CD14-positive monocyte (primary cell): Measurements from ENCODE around the gene SEMA3C. TPM values are rescaled to one million over a fixed set of nuclear protein-coding genes. Genes with fewer than 3 reads are reported as not detected.

Source experiments
- DNase-seq, 3 donors: peaks; one replicate each; pipeline ENCODE4 v3.0.0-alpha.2; 2011 to 2022
- H2AFZ ChIP-seq: 2 replicates; pipeline ENCODE4 v1.6.0; 2012; ENCODE audit warnings: mild to moderate bottlenecking, low read depth, low read length, inconsistent platforms; ENCODE audit not compliant: insufficient read depth, poor library complexity, severe bottlenecking
- H3K27ac ChIP-seq, 2 donors: 1 replicate in 1 of 2; 2 replicates in 1 of 2; pipeline ENCODE4 v1.5.1; 2012 to 2013; ENCODE audit warnings: low read length in 2 of 2, control low read depth in 1 of 2, inconsistent platforms in 1 of 2, low read depth in 1 of 2, mild to moderate bottlenecking in 1 of 2
- H3K27me3 ChIP-seq, 2 donors: one replicate each; pipeline versions ENCODE4 v1.6.0 to v1.6.1; 2011 to 2013; ENCODE audit warnings: low read length in 2 of 2; ENCODE audit not compliant: control insufficient read depth in 2 of 2, insufficient read depth in 2 of 2
- H3K36me3 ChIP-seq, 2 donors: replicated peaks in 1 of 2; 1 replicate in 1 of 2; 2 replicates in 1 of 2; pipeline versions ENCODE4 v1.5.1 to v1.6.1; 2012 to 2013; ENCODE audit warnings: low read length in 2 of 2, control low read depth in 1 of 2, inconsistent platforms in 1 of 2, mild to moderate bottlenecking in 1 of 2; ENCODE audit not compliant: insufficient read depth in 2 of 2, control insufficient read depth in 1 of 2
- H3K4me1 ChIP-seq, 2 donors: 1 replicate in 1 of 2; 2 replicates in 1 of 2; pipeline versions ENCODE4 v1.5.1 to v1.6.1; 2012 to 2013; ENCODE audit warnings: low read length in 2 of 2, control low read depth in 1 of 2, inconsistent platforms in 1 of 2, mild to moderate bottlenecking in 1 of 2, moderate library complexity in 1 of 2; ENCODE audit not compliant: insufficient read depth in 2 of 2, control insufficient read depth in 1 of 2
- H3K4me2 ChIP-seq: replicated peaks from 2 replicates; pipeline ENCODE3; 2012; ENCODE audit warnings: low read length, moderate library complexity, mild to moderate bottlenecking; ENCODE audit not compliant: poor library complexity, severe bottlenecking; ENCODE audit errors: extremely low read depth
- H3K4me3 ChIP-seq, 3 experiments: fragments of 200-600 bp in 1 of 3; sonication (generic) in 1 of 3; replicated peaks in 1 of 3; 1 replicate in 2 of 3; 2 replicates in 1 of 3; pipeline ENCODE4 v1.5.1; 2011 to 2013; ENCODE audit warnings: low read length in 3 of 3, mild to moderate bottlenecking in 3 of 3, control low read depth in 2 of 3, low read depth in 2 of 3, inconsistent platforms in 1 of 3, moderate library complexity in 1 of 3
- H3K79me2 ChIP-seq: 2 replicates; pipeline ENCODE4 v1.6.0; 2012; ENCODE audit warnings: mild to moderate bottlenecking, control low read depth, inconsistent platforms, low read length, moderate library complexity; ENCODE audit not compliant: insufficient read depth
- H3K9ac ChIP-seq: 2 replicates; pipeline ENCODE4 v1.6.0; 2017; ENCODE audit warnings: low read length, mild to moderate bottlenecking; ENCODE audit not compliant: insufficient read depth, poor library complexity, severe bottlenecking
- H3K9me3 ChIP-seq, 2 donors: replicated peaks in 1 of 2; 1 replicate in 1 of 2; 2 replicates in 1 of 2; pipeline versions ENCODE4 v1.5.1 to v1.6.1; 2012 to 2013; ENCODE audit warnings: low read length in 2 of 2, control low read depth in 1 of 2; ENCODE audit not compliant: control insufficient read depth in 1 of 2, insufficient read depth in 1 of 2
- H4K20me1 ChIP-seq: 2 replicates; pipeline ENCODE4 v1.6.0; 2012; ENCODE audit warnings: mild to moderate bottlenecking, low read length, control low read depth, moderate library complexity; ENCODE audit not compliant: insufficient read depth
- H3K27ac Mint-ChIP-seq, 7 donors: one replicate each; pipeline ENCODE4 v1.8.0; 2020; ENCODE audit warnings: mild to moderate bottlenecking in 7 of 7, mixed read lengths in 7 of 7, moderate library complexity in 6 of 7, inconsistent platforms in 2 of 7
- H3K27me3 Mint-ChIP-seq, 3 donors: one replicate each; pipeline ENCODE4 v1.8.0; 2021 to 2022; ENCODE audit warnings: low read depth in 3 of 3, mild to moderate bottlenecking in 3 of 3, mixed read lengths in 3 of 3, moderate library complexity in 3 of 3, inconsistent platforms in 1 of 3
- H3K36me3 Mint-ChIP-seq, 2 donors: one replicate each; pipeline ENCODE4 v1.8.0; 2020; ENCODE audit warnings: mixed read lengths in 2 of 2, inconsistent platforms in 1 of 2, mild to moderate bottlenecking in 1 of 2
- H3K4me1 Mint-ChIP-seq: one replicate; pipeline ENCODE4 v1.8.0; 2020; ENCODE audit warnings: mild to moderate bottlenecking, mixed read lengths
- H3K4me3 Mint-ChIP-seq, 2 donors: one replicate each; pipeline ENCODE4 v1.8.0; 2020; ENCODE audit warnings: mild to moderate bottlenecking in 2 of 2, mixed read lengths in 2 of 2, moderate library complexity in 1 of 2
- H3K9me3 Mint-ChIP-seq, 7 donors: one replicate each; pipeline ENCODE4 v1.8.0; 2020 to 2022; ENCODE audit warnings: mixed read lengths in 7 of 7, mild to moderate bottlenecking in 6 of 7, moderate library complexity in 6 of 7, inconsistent platforms in 2 of 7
- WGBS: methylation state at CpG from one replicate; pipeline ENCODE4 v1.1.5; 2013; ENCODE audit warnings: missing lambda C conversion rate; ENCODE audit not compliant: insufficient coverage; 5-methylcytosine and 5-hydroxymethylcytosine counted together
- intact Hi-C, 2 donors: fragments of 100-400 bp; cut with micrococcal nuclease; formaldehyde crosslinking; loops; one replicate each; pipeline versions ENCODE4 v1.15.0 to v1.15.1; 2023
- polyA plus RNA-seq, 3 donors: library from polyadenylated mRNA; depleted of rRNA in 1 of 3; unstranded in 2 of 3; stranded (reverse) in 1 of 3; fragments of 300-500 nt in 2 of 3; fragments of >200 nt in 1 of 3; fragmentation: Illumina TruSeq in 2 of 3; gene quantifications; 1 replicate in 2 of 3; 2 replicates in 1 of 3; pipeline ENCODE4 v1.2.3, GENCODE V29; 2012 to 2021
- TF ChIP-seq, protein P1 (sequence below): fragments of 200-600 bp; IDR thresholded peaks from one replicate; pipeline ENCODE4 v1.8.0; 2022; ENCODE audit warnings: antibody characterized with exemption, mild to moderate bottlenecking

SEMA3C gene
- polyA plus RNA-seq, 3 donors: 7.2 to 14.1 (median 13.7) TPM

DNA sequence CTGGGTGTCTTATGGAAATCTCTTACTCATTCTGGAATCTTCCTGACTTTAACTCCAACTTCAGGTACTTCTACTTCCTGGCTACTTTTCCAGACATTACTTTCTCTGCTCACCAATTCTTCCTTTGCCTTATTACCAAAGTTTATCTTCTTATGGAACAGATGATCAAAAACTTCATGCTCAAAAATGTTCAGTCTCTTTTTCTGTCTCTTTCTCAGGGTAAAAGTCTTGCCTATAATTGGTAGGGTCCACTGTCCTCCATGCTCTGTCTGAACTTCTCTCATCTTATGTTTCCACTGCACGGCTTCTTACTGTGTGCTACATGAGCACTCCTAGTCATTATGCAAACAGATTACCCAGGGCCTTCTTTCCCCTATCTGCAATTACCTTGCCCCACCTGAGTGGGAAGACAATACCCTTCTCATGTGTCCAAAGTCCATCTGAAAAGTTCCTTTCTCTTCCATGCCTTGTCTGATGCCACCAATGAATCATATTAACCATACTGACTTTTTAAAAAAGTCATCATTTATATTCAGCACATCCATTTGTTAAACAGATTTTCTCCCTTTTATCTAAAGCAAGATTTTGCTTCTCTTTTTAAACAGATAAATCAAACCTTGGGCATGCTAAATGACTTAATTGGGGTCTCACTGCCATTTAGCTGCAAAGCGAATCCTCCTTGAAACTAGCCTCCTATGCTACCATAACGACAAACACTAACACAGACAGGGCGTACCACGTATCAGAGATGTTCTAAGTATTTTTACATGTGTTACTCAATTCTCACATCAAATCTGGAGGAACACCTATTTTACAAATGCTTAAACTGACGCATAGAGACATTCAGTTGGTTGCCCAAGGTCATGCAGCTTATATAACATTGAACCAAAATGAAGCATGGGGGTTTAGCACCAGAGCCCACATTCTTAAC is 48.8 kb downstream of the SEMA3C start:
- Mint-ChIP-seq H3K4me1 (no peaks in the 10 kb centered on the region), H3K9me3 (peaks cover 0 to 5% (median 0%) of the 10 kb centered on the region in 7 donors)
- whole genome bisulfite sequencing: 100% methylated on average over 3 of the region's 6 CpGs

DNA sequence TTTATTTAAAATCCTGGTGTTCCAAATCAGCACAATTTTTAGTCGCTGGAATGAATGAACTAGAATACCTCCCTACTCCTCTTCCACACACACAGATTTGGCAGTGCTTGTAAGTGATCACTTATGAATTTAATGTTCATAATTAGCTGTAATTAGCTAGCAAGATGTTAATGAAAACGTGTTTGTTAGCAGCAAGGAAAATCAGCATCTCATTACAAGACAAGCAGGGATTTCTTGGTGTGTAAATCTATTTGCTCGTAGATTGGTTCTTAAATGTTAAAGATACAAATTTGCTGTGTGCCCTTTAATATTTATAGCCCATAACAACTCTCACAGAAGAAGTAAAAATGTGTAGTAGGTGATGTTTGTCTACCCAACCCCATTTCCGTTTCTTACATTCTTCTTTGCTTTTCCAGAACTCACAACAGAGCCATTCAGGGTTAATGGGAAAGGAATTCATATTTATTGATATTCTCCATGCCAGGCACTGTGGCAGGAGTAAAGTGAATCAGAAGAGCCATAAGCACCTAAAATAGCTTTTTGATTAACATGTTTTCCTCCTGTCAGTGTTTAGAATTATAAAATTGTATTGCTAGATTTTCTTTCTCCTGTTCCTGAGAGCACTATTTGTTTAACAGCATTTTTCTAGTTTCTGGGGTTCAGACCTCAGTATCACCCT is 49.6 kb downstream of the SEMA3C start:
- Histone ChIP-seq H3K9ac (no peak overlapping the region), H3K4me1 (no peaks in the 10 kb centered on the region), H3K4me2 (no peak overlapping the region), H3K79me2 (no peaks in the 10 kb centered on the region), H4K20me1 (no peaks in the 10 kb centered on the region), H3K36me3 (no peaks in the 10 kb centered on the region), H2AFZ (no peak overlapping the region), H3K27me3 (no peaks in the 10 kb centered on the region), H3K4me3 (no peak overlapping the region), H3K27ac (no peak overlapping the region), H3K9me3 (no peaks in the 10 kb centered on the region)
- Mint-ChIP-seq H3K27me3 (no peaks in the 10 kb centered on the region), H3K4me3 (no peak overlapping the region), H3K36me3 (no peaks in the 10 kb centered on the region), H3K4me1 (no peaks in the 10 kb centered on the region), H3K27ac (no peak overlapping the region), H3K9me3 (peaks cover 0 to 5% (median 0%) of the 10 kb centered on the region in 7 donors)
- intact Hi-C loops: no loop called here
- TF ChIP-seq, protein P1, sequence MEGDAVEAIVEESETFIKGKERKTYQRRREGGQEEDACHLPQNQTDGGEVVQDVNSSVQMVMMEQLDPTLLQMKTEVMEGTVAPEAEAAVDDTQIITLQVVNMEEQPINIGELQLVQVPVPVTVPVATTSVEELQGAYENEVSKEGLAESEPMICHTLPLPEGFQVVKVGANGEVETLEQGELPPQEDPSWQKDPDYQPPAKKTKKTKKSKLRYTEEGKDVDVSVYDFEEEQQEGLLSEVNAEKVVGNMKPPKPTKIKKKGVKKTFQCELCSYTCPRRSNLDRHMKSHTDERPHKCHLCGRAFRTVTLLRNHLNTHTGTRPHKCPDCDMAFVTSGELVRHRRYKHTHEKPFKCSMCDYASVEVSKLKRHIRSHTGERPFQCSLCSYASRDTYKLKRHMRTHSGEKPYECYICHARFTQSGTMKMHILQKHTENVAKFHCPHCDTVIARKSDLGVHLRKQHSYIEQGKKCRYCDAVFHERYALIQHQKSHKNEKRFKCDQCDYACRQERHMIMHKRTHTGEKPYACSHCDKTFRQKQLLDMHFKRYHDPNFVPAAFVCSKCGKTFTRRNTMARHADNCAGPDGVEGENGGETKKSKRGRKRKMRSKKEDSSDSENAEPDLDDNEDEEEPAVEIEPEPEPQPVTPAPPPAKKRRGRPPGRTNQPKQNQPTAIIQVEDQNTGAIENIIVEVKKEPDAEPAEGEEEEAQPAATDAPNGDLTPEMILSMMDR: no peak
- no CpG with 5 or more reads among the region's 4 CpGs for WGBS
- DNase-seq: no peak

More for the DNA sequence above, 48.8 kb downstream of the SEMA3C start:
- Histone ChIP-seq H3K79me2 (no peaks in the 10 kb centered on the region), H2AFZ (no peak overlapping the region), H4K20me1 (no peaks in the 10 kb centered on the region), H3K36me3 (no peaks in the 10 kb centered on the region), H3K9ac (no peak overlapping the region), H3K27me3 (no peaks in the 10 kb centered on the region), H3K4me2 (no peak overlapping the region), H3K4me3 (no peak overlapping the region), H3K9me3 (no peaks in the 10 kb centered on the region), H3K27ac (no peak overlapping the region), H3K4me1 (no peaks in the 10 kb centered on the region)
- TF ChIP-seq, protein P1: no peak
- Mint-ChIP-seq H3K27ac (peak overlapping the region in 1 of 7 donors; percentile 54), H3K4me3 (no peak overlapping the region), H3K36me3 (no peaks in the 10 kb centered on the region), H3K27me3 (no peaks in the 10 kb centered on the region)
- intact Hi-C loops: no loop called here
- no peak for DNase-seq
